HG03442 (cell line): ENCODE results near the gene STN1.

Experiments
- ATAC-seq: cut with Tn5 transposase; IDR thresholded peaks from one replicate; pipeline ENCODE4 v1.9.1; 2021; ENCODE audit warnings: mild to moderate bottlenecking, moderate library complexity; ENCODE audit not compliant: unreplicated experiment

STN1 gene, protein sequence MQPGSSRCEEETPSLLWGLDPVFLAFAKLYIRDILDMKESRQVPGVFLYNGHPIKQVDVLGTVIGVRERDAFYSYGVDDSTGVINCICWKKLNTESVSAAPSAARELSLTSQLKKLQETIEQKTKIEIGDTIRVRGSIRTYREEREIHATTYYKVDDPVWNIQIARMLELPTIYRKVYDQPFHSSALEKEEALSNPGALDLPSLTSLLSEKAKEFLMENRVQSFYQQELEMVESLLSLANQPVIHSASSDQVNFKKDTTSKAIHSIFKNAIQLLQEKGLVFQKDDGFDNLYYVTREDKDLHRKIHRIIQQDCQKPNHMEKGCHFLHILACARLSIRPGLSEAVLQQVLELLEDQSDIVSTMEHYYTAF

DNA sequence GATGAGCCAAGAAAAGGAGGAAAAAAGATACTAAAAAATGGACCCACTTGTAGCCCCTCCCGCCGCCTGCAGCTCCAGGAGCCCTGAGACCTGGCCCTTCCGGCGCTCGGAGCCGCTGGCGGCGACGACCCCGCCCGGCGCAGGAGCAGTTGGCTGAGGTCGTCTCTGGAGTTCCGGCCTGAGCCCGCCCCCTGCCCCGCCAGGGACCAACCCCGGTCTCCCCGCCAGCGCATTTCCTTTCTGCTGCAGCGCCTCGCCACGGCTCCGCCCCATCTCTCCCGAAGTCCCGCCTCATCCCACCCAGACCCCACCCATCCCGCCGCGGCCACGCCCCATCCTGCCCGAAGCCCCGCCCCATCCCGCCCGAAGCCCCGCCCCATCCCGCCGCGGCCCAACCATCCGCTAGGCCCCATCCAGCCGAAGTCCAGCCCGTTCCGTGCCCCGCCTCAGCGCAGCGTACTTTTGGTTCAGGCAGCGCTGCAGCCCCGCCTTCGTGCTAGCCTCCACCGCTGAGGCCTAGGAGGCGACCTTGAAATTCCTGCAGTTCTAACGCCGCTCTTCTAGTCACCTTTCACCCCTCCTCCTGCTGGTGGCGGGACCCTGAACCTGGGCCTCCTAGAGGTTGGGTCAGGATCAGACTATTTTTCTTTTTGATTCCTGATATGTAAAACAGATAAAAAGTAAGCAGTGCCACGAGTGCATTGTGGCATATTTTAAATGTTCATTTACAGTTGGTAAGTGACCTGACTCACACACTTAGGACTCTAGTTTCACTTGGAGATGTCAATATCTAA, at the start of gene STN1:
STN1 (minus strand) TSS at position 132 of the 794 bp plus-strand sequence. CDS start 590 bp downstream, outside the sequence.
- ATAC-seq: peak; percentile 88

DNA sequence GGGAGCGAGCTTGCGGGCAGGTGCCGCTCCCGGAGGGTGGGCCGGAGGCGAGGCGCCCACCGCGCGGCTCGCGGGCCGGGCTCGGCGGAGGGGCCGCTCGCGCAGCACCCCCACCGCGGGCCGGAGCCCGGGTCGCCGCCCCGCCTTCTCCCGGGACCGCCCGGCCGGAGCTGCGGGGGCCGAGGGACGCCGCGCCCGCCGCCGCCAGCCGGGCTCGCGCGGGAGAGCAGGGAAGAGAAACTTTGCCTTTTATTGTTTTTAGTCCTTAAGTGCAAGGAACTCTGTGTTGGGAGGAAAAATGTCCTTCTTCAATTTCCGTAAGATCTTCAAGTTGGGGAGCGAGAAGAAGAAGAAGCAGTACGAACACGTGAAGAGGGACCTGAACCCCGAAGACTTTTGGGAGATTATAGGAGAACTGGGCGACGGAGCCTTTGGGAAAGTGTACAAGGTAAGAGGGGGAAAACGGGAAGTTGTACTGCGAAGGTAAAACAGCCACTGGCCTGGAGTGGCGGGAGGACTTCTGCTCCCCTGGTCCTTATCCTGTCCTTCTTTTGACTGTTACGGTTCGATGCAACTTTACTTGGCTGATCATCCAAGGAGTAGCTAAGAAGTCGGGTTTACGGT, 49.6 kb upstream of the STN1 start:
- peak; percentile 41 for ATAC-seq

DNA sequence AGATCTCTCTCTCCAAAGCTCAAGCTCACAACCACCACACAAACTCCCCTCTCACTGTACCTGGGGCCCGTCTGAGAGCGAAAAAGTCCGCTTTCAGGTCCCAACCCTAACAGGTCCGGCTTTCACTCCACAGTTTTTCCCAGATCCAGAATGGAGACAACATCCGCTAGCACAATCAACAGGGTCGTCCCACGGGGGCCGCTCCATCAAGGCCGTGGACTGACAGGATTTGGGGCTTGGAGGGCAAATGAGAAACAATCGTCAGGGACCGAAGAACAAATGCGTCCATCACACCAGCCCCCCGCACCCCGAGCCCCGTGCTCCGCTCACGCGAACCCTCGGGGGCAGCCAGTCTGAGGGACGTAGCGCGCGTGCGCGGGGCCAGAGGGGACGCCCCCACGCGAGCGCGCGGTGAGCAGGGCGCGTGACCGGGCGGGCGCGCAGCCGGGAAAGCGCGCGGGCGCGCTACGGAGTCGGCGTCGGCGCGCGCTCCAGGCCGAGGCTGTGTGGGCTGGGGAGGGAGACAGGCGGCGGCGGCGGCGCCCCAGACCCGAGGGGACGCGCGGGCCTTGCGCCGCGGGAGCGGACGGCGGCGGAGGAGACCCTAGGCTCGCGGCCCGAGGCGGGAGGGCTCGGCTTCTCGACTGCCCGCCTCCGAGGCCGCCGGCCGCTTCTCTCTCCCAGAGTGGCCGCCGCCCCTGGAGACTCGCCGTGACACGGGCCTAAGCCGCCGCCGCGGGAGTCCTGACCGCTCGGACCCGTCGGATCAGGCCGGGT, 48.9 kb upstream of the STN1 start, which contains the start of gene SLK:
SLK (plus strand) TSS at position 470 of the 777 bp plus-strand sequence. CDS start 606 bp downstream, outside the sequence.
- ATAC-seq: peak; percentile 79

- no peak for ATAC-seq
These were observed 42.1 kb upstream of the STN1 start for GRCh38 chr10:103960103-103960502.

DNA sequence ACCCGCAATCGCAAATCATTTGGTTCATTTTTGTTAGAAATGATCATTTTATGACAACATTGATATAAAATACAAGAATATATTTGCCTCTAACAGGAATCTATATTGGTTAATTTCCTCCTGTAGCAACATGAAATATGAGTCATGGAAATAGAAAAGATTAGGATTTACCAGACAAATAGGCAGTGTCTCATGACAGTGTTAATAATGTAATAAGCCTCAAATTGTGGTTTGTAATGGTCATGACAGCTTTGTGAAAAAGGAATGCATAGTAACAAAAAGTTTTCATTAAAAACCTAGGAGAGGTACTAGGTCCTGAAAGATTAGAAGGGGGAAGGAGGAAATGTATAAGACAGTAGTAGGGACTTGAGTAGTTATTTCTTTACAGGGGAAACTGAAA, 41.0 kb upstream of the STN1 start:
- no peak for ATAC-seq

DNA sequence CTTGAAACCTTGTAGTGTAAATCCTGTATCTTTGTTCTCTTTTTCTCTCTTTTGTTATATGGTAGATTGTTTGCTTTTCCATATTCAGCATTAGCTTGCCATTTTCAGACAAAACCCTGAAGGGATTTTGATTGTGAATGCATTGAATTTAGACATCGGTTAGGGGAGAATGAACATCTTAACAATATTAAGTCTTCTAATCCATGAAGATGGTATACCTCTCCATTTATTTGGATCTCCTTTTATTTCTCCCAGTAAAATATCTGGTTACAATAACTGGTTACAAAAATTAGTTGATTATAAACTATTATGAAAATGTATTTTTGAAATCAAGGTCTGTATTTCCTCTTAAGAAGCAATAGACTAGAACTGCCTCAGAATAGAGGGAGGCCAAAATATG, 36.6 kb upstream of the STN1 start:
- ATAC-seq: no peak

GRCh38 chr10:103951942-103952341, 34.0 kb upstream of the STN1 start:
- no peak for ATAC-seq

- no peak for ATAC-seq
These were observed 33.2 kb upstream of the STN1 start for GRCh38 chr10:103951183-103951582.

DNA sequence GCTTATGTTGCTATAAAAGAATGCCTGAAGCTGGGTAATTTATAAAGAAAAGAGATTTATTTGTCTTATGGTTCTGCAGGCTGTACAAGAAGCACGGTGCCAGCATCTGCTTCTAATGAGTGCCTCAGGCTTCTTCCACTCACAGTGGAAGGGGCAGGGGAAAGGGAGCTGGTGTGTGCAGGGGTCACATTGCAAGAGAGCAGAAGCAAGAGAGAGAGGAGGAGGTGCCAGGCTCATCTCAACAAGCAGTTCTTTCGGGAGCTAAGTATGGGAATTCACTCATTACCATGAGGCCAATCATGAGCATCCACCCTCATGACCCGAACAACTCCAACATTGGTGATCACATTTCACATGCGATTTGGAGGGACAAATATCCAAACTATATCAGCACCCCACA, 31.7 kb upstream of the STN1 start:
- ATAC-seq: no peak

- ATAC-seq: no peak
These were observed 30.0 kb upstream of the STN1 start for GRCh38 chr10:103947799-103948516.

DNA sequence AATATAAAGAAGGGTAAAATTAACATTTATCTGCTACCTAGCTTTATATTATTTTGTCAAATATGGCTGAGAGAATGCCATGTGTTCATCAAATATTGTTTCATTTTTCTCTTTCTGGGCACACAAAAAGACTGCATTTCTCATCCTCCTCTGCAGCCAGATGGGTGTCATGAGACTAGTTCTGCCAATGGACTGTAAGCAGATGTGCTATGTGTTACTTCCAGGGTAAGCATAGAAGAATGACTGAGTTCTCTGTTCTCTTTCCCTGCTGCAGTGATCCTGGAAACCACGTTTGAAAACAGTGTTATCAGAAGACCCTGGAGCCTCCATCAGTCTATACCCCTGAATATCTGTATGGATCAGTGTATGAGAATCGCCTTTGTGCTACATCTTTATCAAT, 24.9 kb upstream of the STN1 start:
- no peak for ATAC-seq

DNA sequence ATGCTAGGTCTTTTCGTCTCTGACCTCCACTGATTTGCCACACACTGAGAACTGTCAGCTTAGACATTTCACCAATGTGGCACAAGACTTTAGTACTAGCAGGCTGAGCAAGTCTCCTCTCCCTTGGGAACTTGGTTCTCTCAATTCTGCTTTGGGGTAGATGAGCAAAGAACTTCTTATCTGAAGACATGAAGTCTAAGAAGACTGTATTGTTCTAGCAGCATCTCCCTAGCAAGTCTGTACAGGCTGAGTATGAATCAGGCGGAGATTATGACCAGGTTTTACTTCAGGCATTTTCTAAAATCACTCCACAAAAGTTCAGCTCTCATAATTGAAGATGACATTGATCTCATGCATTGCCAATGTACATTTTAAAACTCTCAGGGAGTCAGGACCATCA, 23.8 kb upstream of the STN1 start:
- no peak for ATAC-seq

- ATAC-seq: no peak
These were observed 21.5 kb upstream of the STN1 start for GRCh38 chr10:103939522-103939921.

DNA sequence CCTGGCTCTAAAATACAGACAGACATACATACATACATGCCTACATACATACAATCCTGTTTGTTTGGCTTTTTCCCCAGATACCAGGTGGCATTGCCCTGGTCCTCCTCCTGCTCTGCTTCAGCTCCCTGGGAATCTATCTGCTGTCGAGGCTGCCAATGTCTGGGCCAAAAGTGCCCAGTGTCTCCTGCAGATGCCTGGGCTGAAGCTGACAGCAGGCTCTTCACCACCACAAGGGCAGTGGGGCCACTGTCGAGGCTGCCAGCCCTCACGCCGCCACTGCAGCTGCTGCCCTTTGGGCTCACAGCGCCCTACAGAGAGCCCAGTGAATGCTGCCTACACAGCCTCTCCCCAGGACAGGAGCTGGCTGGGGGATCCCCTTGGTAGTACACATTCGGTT, 18.0 kb upstream of the STN1 start:
- ATAC-seq: no peak

- ATAC-seq: no peak
These were observed 16.3 kb upstream of the STN1 start for GRCh38 chr10:103934308-103934707.

DNA sequence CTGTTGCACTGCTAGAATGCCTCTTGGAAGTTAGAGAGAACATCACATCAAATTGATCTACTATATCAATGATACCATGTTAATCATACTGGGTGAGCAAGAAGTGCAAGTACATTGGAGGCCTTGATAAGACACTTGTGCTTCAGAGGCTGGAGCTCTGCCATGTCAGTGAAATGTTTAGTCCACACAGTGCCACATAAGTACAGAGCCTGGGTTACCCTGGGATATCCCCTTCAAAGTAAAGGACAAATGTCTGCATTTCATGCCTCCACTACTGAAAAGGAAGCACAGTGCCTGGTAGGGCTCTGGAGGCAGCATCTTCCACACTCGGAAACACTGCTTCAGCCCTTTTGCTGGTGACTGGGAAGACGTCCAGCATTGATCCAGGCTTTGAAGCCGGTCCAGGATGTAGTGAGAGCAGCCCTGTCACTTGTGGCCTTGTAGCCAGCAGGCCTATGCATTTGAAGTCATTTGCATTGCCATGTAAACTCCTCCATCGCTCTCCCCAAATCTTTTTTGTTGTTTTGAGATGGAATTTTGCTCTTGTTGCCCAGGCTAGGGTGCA, 15.7 kb upstream of the STN1 start:
- ATAC-seq: no peak

DNA sequence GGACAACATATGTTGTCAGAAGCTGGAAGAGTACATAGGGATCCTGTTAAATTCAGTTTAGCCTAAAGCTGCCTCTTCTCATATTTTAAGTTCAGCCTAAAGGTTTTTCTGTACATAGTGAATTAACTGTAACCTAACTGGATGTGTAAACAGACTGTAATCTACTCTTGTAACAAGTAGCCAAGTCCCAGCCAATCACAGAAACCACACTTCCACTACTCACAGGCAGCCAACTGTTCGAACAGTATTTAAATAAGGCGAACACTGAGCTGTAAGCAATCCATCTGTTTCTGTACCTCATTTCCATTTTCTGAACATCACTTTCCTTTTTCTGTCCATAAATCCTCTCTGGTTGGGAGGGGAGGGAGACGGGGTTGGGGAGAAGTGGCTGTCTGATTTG, 15.0 kb upstream of the STN1 start:
- no peak for ATAC-seq

DNA sequence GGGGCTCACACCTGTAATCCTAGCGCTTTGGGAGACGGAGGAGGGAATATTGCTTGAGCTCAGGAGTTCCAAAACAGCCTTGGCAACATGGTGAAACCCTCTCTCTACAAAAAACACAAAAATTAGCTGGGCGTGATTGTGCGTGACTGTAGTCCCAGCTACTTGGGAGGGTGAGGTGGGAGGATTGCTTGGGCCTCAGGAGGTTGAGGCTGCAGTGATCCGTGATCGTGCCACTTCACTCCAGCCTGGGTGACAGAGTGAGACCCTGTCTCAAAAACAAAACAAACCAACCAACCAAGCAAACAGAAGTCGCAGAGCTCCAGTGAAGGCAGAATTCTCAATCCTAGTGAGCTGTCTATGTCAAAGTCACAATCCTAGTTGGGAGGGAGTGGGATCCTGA, 14.3 kb upstream of the STN1 start:
- no peak for ATAC-seq

DNA sequence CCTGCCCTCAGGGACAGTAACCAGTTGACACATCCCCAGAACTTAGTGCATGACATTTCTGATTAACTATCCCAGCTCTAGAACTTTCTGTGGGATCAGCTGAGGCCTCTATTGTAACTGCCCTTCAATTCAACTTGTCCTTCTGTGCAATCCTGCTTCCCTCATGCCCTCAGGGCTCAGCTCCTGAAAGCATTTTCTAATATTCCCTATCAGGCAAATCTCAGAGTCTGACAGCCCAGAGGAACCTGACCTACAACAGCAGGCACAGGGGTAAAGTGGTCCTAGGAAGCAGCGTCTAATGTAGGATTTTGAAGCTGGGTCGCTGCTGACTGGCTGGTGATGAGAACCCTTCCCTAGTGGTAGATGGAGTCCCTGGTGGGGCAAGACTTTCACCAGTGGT, 13.6 kb upstream of the STN1 start:
- no peak for ATAC-seq

DNA sequence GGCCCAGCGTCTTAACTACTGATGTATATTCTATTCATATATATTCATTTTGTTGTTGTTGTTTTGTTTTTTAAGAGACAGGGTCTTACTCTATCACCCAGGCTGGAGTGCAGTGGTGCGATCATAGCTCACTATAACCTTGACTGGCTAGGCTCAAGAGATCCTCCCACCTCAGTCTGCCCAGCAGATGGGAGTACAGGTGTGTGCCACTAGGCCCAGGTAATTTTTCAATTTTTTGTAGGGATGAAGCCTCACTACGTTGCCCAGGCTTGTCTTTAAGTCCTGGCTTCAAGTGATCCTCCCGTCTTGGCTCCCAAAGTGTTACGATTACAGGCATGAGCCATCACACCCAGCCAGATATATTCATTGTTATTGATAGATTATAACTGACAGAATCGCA, 12.9 kb upstream of the STN1 start:
- no peak for ATAC-seq
